K562 (cell line): ENCODE measurements around the gene NOP16. TPM values are rescaled to one million over a fixed set of nuclear protein-coding genes. Genes with fewer than 3 reads are reported as not detected.

Source experiments
- CHD1 ChIP-seq: fragments of 200-600 bp; sonication (generic); IDR thresholded peaks from one replicate; pipeline ENCODE4 v1.6.1; 2012; ENCODE audit warnings: mild to moderate bottlenecking, moderate library complexity, low read length, inconsistent platforms
- FOXK1 ChIP-seq: sonication (generic); formaldehyde crosslinking; IDR thresholded peaks from 2 replicates; pipeline ENCODE4 v1.8.0; 2022; ENCODE audit warnings: missing genetic modification reagents, mild to moderate bottlenecking, borderline replicate concordance
- JUN ChIP-seq, 2 experiments: sonication (generic) in 1 of 2; formaldehyde crosslinking in 1 of 2; IDR thresholded peaks; 2 replicates each; pipeline versions ENCODE4 v1.6.1 to v1.8.0; 2012 to 2022; ENCODE audit warnings: borderline replicate concordance in 2 of 2, mild to moderate bottlenecking in 2 of 2, improper control_type of control experiment in 1 of 2, low read depth in 1 of 2, low read length in 1 of 2, missing genetic modification reagents in 1 of 2
- LARP7 ChIP-seq: fragments of 450-650 bp; IDR thresholded peaks from 2 replicates; pipeline ENCODE4 v1.6.1; 2016
- NCOA6 ChIP-seq: fragments of 450-650 bp; IDR thresholded peaks from 2 replicates; pipeline ENCODE4 v1.6.1; 2017; ENCODE audit warnings: mild to moderate bottlenecking
- RBBP5 ChIP-seq: fragments of 200-600 bp; sonication (generic); IDR thresholded peaks from 2 replicates; pipeline ENCODE4 v1.6.1; 2012; ENCODE audit warnings: borderline replicate concordance, mild to moderate bottlenecking, low read length, control low read depth, inconsistent platforms; ENCODE audit not compliant: insufficient read depth, poor library complexity, severe bottlenecking
- USF2 ChIP-seq: sonication (generic); formaldehyde crosslinking; IDR thresholded peaks from 2 replicates; pipeline ENCODE4 v1.5.0; 2020; ENCODE audit warnings: missing genetic modification reagents
- ZBTB7A ChIP-seq: IDR thresholded peaks from 2 replicates; pipeline ENCODE4 v1.6.1; 2011; ENCODE audit warnings: low read depth, mild to moderate bottlenecking, low read length, moderate library complexity, borderline replicate concordance; ENCODE audit not compliant: control insufficient read depth
- ZBTB8A ChIP-seq: fragments of 450-650 bp; IDR thresholded peaks from 2 replicates; pipeline ENCODE4 v1.6.1; 2018; ENCODE audit warnings: mild to moderate bottlenecking, moderate library complexity; ENCODE audit not compliant: partially characterized antibody
- ZFX ChIP-seq: sonication (generic); formaldehyde crosslinking; IDR thresholded peaks from 2 replicates; pipeline ENCODE4 v1.8.0; 2022; ENCODE audit warnings: mild to moderate bottlenecking, missing genetic modification reagents, moderate library complexity
- ZNF224 ChIP-seq: sonication (generic); formaldehyde crosslinking; IDR thresholded peaks from 2 replicates; pipeline ENCODE4 v1.8.0; 2022; ENCODE audit warnings: mild to moderate bottlenecking, missing genetic modification reagents
- ZNF232 ChIP-seq: sonication (generic); formaldehyde crosslinking; IDR thresholded peaks from 2 replicates; pipeline ENCODE4 v1.8.0; 2022; ENCODE audit warnings: mild to moderate bottlenecking, missing genetic modification reagents
- ZNF609 ChIP-seq: sonication (generic); formaldehyde crosslinking; IDR thresholded peaks from 2 replicates; pipeline ENCODE4 v1.8.1; 2023; ENCODE audit warnings: missing genetic modification reagents, mild to moderate bottlenecking, borderline replicate concordance
- ZSCAN29 ChIP-seq: fragments of 450-650 bp; IDR thresholded peaks from 2 replicates; pipeline ENCODE4 v1.6.1; 2017
- polyA plus RNA-seq, 8 experiments: library from polyadenylated mRNA; depleted of rRNA in 4 of 8; stranded (reverse) in 5 of 8; unstranded in 3 of 8; fragments of >200 nt; fragmentation: Nextera tagmentation in 2 of 8; fragmentation: Illumina TruSeq in 1 of 8; extraction: Ambion mirVana in 2 of 8; extraction: Trizol in 1 of 8; gene quantifications; 2 replicates each; pipeline versions ENCODE4 v1.2.1 to v1.2.3, GENCODE V29; 2011 to 2014; ENCODE audit warnings: inconsistent platforms in 1 of 8, missing spikeins in 1 of 8
- total RNA-seq, 7 experiments: library from RNA; depleted of rRNA in 6 of 7; stranded (reverse); fragments of >200 nt in 6 of 7; fragmentation: Illumina TruSeq in 2 of 7; extraction: Trizol in 2 of 7; gene quantifications; 2 replicates each; pipeline versions ENCODE4 v1.2.1 to v1.2.3, GENCODE V29; 2011 to 2021; ENCODE audit warnings: low replicate concordance in 1 of 7
- TF ChIP-seq, protein P1 (sequence below): fragments of 450-650 bp; IDR thresholded peaks from 2 replicates; pipeline ENCODE4 v1.6.1; 2017; ENCODE audit warnings: antibody characterized with exemption, mild to moderate bottlenecking

The NOP16 gene
- total and polyA plus RNA-seq, 9 of the 15 experiments (the other 6 are each of a cell fraction or from before 2014, with no cell fraction given): 92.5 to 342 (median 148) TPM

DNA sequence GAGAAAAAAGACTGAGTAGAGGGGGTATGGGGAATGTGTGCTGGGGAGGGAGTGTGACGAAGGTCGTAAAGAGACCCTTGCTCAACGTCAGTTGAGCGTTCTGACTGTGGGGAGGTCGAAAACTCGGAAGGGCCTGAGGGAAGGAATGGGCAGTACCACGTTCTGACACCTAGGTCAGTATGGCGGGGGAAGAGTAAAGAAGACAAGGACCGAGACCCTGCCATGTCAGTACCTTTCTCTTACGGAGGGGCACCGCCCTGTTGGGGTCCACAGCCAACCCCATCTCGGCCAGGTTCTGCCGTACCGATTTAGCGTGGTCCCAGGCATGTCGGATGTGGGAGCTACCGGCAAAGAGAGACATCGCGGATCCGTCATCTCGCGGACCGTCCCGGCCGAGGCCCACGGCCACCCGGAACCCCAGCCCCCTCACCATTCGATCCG lies 375 bp downstream of the NOP16 start (continued):
- TF ChIP-seq ZFX (CRISPR knock-in tag) (0 out of 2 replicates have a peak, but pooled peaks have one; percentile 4), LARP7 (peak; percentile 65; the same call in 1 of the 2 replicates), ZSCAN29 (0 out of 2 replicates have a peak, but pooled peaks have one; percentile 15), RBBP5 (peak; percentile 65), NCOA6 (no peak), USF2 (CRISPR knock-in tag) (no peak), CHD1 (peak; percentile 64), ZNF224 (CRISPR knock-in tag) (0 out of 2 replicates have a peak, but pooled peaks have one; percentile 31), ZNF232 (0 out of 2 replicates have a peak, but pooled peaks have one; percentile 40), ZBTB8A (no peak), ZNF609 (CRISPR knock-in tag) (0 out of 2 replicates have a peak, but pooled peaks have one; percentile 24), JUN (IDR thresholded peaks at IDR 0.05; ENCODE audit: borderline replicate concordance, low read depth, low read length) (no peak), JUN (CRISPR knock-in tag; IDR thresholded peaks at IDR 0.05; ENCODE audit: borderline replicate concordance) (peak; percentile 12; the same call in 1 of the 2 replicates), FOXK1 (CRISPR knock-in tag) (peak; percentile 30; the same call in 1 of the 2 replicates), ZBTB7A (0 out of 2 replicates have a peak, but pooled peaks have one; percentile 8)
- TF ChIP-seq, protein P1, sequence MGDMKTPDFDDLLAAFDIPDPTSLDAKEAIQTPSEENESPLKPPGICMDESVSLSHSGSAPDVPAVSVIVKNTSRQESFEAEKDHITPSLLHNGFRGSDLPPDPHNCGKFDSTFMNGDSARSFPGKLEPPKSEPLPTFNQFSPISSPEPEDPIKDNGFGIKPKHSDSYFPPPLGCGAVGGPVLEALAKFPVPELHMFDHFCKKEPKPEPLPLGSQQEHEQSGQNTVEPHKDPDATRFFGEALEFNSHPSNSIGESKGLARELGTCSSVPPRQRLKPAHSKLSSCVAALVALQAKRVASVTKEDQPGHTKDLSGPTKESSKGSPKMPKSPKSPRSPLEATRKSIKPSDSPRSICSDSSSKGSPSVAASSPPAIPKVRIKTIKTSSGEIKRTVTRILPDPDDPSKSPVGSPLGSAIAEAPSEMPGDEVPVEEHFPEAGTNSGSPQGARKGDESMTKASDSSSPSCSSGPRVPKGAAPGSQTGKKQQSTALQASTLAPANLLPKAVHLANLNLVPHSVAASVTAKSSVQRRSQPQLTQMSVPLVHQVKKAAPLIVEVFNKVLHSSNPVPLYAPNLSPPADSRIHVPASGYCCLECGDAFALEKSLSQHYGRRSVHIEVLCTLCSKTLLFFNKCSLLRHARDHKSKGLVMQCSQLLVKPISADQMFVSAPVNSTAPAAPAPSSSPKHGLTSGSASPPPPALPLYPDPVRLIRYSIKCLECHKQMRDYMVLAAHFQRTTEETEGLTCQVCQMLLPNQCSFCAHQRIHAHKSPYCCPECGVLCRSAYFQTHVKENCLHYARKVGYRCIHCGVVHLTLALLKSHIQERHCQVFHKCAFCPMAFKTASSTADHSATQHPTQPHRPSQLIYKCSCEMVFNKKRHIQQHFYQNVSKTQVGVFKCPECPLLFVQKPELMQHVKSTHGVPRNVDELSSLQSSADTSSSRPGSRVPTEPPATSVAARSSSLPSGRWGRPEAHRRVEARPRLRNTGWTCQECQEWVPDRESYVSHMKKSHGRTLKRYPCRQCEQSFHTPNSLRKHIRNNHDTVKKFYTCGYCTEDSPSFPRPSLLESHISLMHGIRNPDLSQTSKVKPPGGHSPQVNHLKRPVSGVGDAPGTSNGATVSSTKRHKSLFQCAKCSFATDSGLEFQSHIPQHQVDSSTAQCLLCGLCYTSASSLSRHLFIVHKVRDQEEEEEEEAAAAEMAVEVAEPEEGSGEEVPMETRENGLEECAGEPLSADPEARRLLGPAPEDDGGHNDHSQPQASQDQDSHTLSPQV: 0 out of 2 replicates have a peak, but pooled peaks have one; percentile 28
